ENCODE data around the gene ZNF609. TPM values are rescaled to one million over a fixed set of nuclear protein-coding genes. Genes with fewer than 3 reads are reported as not detected.

The ZNF609 gene
- total and polyA plus RNA-seq, 2 of the 13 experiments (the other 11 are each of a cell fraction or from before 2014, with no cell fraction given): 8.9 to 9.9 TPM

- TF ChIP-seq ZHX2 (IDR thresholded peaks at IDR 0.05; ENCODE audit: low read depth): 0 out of 2 replicates have a peak, but pooled peaks have one; percentile 13
- no peak for TF ChIP-seq ZHX2 (CRISPR knock-in tag; IDR thresholded peaks at IDR 0.05; ENCODE audit: borderline replicate concordance)
- TF ChIP-seq SIX1 (CRISPR knock-in tag; IDR thresholded peaks at IDR 0.05; ENCODE audit: borderline replicate concordance): no peak
- peak; percentile 76; the same call in 1 of the 2 replicates for TF ChIP-seq MAZ (IDR thresholded peaks at IDR 0.05; ENCODE audit: borderline replicate concordance, low read depth, low read length)
- no peak; the same call in 1 of the 2 replicates for TF ChIP-seq MAZ (CRISPR knock-in tag; IDR thresholded peaks at IDR 0.05; ENCODE audit: low read depth)
- no peak for TF ChIP-seq ZNF619 (CRISPR knock-in tag; IDR thresholded peaks at IDR 0.05)
- peak; percentile 90 for TF ChIP-seq POGK (CRISPR knock-in tag; conservative IDR thresholded peaks at IDR 0.05)
- TF ChIP-seq ZNF333 (CRISPR knock-in tag; IDR thresholded peaks at IDR 0.05; ENCODE audit: borderline replicate concordance): no peak
- peak; percentile 34; the same call in 1 of the 2 replicates for TF ChIP-seq KLF6 (CRISPR knock-in tag; IDR thresholded peaks at IDR 0.05)
- peak; percentile 67; the same call in 1 of the 2 replicates for TF ChIP-seq CSRNP1 (CRISPR knock-in tag; IDR thresholded peaks at IDR 0.05)
- TF ChIP-seq ZNF20 (CRISPR knock-in tag; IDR thresholded peaks at IDR 0.05): no peak
- TF ChIP-seq SNAPC5 (CRISPR knock-in tag; IDR thresholded peaks at IDR 0.05; ENCODE audit: borderline replicate concordance): peak; percentile 99
- TF ChIP-seq SRSF9 (IDR thresholded peaks at IDR 0.05; ENCODE audit: borderline replicate concordance, insufficient read depth, low read depth, low read length, poor library complexity, severe bottlenecking): no peak
- peak; percentile 59 for TF ChIP-seq ARNT2 (CRISPR knock-in tag; IDR thresholded peaks at IDR 0.05; ENCODE audit: low read depth)
- TF ChIP-seq SMAD1 (CRISPR knock-in tag; IDR thresholded peaks at IDR 0.05; ENCODE audit: borderline replicate concordance, low read depth): 0 out of 2 replicates have a peak, but pooled peaks have one; percentile 46
- TF ChIP-seq ATF7-NPFF (CRISPR knock-in tag; IDR thresholded peaks at IDR 0.05; ENCODE audit: low read depth): peak; percentile 47; the same call in 1 of the 2 replicates
Observed at GRCh38 chr15:64702816-64703631, 242.6 kb downstream of the ZNF609 start (continued).
